NB4 (cell line): ENCODE results near the gene DGKD.

ENCODE experiments used
- DNase-seq: peaks from one replicate; pipeline ENCODE4 v3.0.0; 2010; ENCODE audit warnings: low read depth
- H3K4me3 ChIP-seq: one replicate; pipeline ENCODE4 v1.5.1; 2011; ENCODE audit warnings: mild to moderate bottlenecking, low read depth, low read length, moderate library complexity
- MYC ChIP-seq: IDR thresholded peaks from 2 replicates; pipeline ENCODE4 v1.6.1; 2011; ENCODE audit warnings: low read depth, low read length
- POLR2A ChIP-seq: IDR thresholded peaks from 2 replicates; pipeline ENCODE4 v1.6.1; 2011; ENCODE audit warnings: mild to moderate bottlenecking; ENCODE audit not compliant: insufficient read length; ENCODE audit errors: extremely low read depth
- TF ChIP-seq, protein P1 (sequence below): IDR thresholded peaks from one replicate; pipeline ENCODE4 v1.5.1; 2012; ENCODE audit warnings: low read depth, low read length
- TF ChIP-seq, protein P2 (sequence below): IDR thresholded peaks from 2 replicates; pipeline ENCODE4 v1.6.1; 2011; ENCODE audit warnings: low read depth, low read length

DGKD gene

DNA sequence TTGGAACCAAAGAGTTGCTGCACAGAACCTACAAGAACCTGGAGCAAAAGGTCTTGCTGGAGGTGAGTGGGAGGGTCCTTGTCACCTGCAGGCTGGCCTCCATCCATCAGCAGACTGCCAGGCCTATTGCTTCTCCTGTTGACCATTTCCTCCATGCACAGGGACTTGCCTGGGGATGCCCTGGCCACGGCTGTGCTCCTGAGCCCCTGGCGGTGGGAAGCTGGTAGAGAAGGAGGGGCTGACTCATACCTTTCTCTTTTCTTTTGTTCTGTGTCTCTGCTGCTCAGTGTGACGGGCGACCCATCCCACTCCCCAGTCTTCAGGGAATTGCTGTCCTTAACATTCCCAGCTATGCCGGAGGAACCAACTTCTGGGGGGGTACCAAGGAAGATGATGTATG lies 102.6 kb downstream of the DGKD start:
- H3K4me3 ChIP-seq, result no peak overlapping the region
- DNase-seq, result no peak
- TF ChIP-seq, protein P1, sequence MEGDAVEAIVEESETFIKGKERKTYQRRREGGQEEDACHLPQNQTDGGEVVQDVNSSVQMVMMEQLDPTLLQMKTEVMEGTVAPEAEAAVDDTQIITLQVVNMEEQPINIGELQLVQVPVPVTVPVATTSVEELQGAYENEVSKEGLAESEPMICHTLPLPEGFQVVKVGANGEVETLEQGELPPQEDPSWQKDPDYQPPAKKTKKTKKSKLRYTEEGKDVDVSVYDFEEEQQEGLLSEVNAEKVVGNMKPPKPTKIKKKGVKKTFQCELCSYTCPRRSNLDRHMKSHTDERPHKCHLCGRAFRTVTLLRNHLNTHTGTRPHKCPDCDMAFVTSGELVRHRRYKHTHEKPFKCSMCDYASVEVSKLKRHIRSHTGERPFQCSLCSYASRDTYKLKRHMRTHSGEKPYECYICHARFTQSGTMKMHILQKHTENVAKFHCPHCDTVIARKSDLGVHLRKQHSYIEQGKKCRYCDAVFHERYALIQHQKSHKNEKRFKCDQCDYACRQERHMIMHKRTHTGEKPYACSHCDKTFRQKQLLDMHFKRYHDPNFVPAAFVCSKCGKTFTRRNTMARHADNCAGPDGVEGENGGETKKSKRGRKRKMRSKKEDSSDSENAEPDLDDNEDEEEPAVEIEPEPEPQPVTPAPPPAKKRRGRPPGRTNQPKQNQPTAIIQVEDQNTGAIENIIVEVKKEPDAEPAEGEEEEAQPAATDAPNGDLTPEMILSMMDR, result no peak
- TF ChIP-seq, protein P2, sequence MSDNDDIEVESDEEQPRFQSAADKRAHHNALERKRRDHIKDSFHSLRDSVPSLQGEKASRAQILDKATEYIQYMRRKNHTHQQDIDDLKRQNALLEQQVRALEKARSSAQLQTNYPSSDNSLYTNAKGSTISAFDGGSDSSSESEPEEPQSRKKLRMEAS, result no peak

DNA sequence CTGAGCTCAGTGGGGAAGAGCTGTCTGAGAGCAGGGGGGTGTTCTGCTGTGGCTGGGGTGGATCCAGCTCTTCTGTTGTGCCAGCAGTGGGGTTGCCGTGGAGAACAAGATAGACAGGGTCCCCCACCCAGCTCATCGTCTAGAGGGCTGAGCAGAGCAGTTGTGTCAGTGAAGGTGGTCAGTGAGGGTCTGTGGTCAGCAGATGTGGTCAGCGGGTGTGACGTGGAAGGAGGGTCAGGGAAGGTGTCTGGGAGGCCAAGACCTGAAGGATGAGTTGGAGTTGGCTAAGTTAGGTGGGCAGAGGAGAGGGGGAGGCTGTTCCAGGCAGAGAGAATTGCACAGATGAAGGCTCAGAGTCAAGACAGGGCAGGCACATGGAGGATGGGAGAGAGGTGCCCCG lies 103.1 kb downstream of the DGKD start:
- no peak for TF ChIP-seq POLR2A
- TF ChIP-seq MYC, result no peak
- TF ChIP-seq, protein P2, result no peak
- TF ChIP-seq, protein P1, result no peak
- DNase-seq, result no peak
- H3K4me3 ChIP-seq, result no peak overlapping the region

DNA sequence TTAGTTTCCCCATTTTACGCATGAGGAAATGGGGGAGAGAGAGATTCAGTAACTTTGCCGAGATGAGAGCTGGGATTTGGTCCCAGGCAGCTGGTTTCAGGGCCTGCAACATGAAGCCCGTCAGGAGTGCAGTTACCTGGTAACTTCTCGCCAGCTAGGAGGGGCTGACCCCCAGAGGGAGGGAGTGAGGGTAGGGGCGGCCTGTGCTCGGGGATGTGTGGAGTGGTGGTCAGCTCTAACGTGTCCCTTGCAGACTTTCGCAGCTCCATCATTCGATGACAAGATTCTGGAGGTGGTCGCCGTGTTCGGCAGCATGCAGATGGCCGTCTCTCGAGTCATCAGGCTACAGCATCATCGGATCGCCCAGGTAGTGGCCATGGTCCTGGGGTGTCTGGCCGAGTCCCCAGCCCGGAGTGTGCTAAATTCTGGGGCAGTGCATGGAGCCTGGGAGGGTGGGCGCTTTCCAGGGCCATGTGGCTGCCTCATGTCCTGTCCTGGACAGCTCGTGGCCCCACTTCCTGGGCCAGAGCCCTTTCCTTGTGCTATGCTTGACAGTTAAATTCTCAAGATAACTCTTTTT lies 103.8 kb downstream of the DGKD start:
- TF ChIP-seq MYC (no peak), POLR2A (no peak)
- TF ChIP-seq, protein P2, result no peak
- TF ChIP-seq, protein P1, result no peak
- H3K4me3 ChIP-seq, result no peak overlapping the region
- no peak for DNase-seq

DNA sequence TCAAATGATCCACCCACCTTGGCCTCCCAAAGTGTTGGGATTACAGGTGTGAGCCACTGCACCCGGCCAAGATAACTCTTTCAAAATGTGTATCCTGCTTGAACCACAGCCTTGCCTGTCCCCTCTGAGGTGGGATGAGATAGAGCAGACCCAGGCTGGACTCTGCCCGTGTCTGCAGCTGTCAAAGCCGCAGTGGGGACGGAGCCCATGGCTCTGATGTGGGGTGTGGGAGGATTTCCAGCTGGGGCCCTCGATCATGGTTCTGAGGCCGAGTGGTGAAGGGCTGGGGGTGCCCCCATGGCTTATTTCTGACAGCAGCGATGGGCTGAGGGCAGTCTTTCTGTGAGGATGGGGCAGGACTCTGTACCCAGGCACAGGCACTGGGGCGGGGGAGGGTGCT lies 104.5 kb downstream of the DGKD start:
- no peak for TF ChIP-seq MYC
- TF ChIP-seq POLR2A, result no peak
- TF ChIP-seq, protein P2, result no peak
- TF ChIP-seq, protein P1, result no peak
- no peak for DNase-seq
- no peak overlapping the region for H3K4me3 ChIP-seq

DNA sequence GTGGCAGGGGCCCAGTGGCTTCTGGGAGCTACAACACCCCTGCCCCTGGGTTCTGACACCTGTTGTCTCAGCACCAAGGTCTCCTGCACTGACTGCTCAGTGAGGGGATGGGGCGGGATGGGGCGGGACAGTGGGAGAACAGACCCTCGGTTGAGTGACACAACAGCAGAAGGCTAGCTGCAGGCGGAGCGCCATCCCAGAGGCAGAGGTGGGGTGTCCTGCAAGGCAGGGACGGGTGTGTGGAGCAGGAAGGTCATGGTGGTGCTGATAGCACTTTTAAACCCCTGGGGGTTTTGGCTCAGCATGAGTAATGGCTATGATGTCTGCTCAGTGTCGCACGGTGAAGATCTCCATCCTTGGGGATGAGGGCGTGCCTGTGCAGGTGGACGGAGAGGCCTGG lies 105.1 kb downstream of the DGKD start:
- no peak overlapping the region for H3K4me3 ChIP-seq
- DNase-seq, result no peak
- TF ChIP-seq POLR2A, result no peak
- TF ChIP-seq, protein P1, result no peak
- TF ChIP-seq, protein P2, result no peak
- no peak for TF ChIP-seq MYC

DNA sequence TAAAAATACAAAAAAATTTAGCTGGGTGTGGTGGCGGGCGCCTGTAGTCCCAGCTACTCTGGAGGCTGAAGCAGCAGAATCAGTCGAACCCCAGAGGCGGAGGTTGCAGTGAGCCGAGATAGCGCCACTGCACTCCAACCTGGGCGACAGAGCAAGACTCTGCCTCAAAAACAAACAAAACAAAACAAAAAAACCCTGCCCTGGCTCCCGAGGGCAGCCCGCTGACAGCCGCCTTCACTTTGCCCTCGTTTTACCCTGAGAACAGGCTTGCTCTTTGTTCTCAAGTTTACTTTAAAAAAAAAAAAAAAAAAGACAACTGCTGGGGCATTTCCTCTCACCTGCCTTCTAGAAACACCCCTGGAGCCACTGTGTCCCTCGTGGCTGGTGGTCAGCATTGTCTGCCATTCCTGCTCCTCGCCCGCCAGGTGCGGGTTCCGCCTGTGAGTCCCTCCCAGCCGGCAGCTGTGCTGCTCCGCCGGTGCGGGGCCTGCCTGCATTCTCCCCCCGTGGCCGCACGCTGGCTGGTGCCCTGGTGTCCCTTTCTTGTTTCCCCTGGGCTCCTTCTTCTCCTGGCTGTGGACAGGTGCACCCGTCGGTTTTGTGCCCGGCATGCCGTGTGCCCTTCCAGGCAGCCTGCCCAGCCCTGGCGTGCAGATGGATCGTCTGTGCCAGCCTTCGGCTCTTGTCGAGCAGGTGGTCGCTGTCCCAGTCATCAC lies 106.6 kb downstream of the DGKD start:
- no peak overlapping the region for H3K4me3 ChIP-seq
- TF ChIP-seq POLR2A (no peak), MYC (no peak)
- TF ChIP-seq, protein P2, result no peak
- TF ChIP-seq, protein P1, result no peak
- DNase-seq, result no peak
